ENCODE results near the gene COBL. TPM values are rescaled to one million over a fixed set of nuclear protein-coding genes. Genes with fewer than 3 reads are reported as not detected.

COBL gene
- total RNA-seq, 2 donors from 2014 or later, result 27.5 to 28.3 TPM

GRCh38 chr7:51256209-51256781 is 60.3 kb downstream of the COBL start:
- no peak for TF ChIP-seq CTCF (conservative IDR thresholded peaks at IDR 0.05)
- Mint-ChIP-seq H3K9me3 (no peaks in the 10 kb centered on the region), H3K27me3 (ENCODE audit: insufficient read depth) (no peaks in the 10 kb centered on the region), H3K27ac (peak overlapping the region; percentile 56), H3K4me3 (no peak overlapping the region), H3K4me1 (peaks cover 9% of the 10 kb centered on the region), H3K36me3 (ENCODE audit: low read depth) (no peaks in the 10 kb centered on the region)
- Histone ChIP-seq H3K27ac (ENCODE audit: low read depth, low read length) (peak overlapping the region; percentile 86), H3K4me1 (ENCODE audit: control insufficient read depth, insufficient read depth, low read length) (no peaks in the 10 kb centered on the region), H3K4me3 (ENCODE audit: low read length) (no peak overlapping the region), H3K9me3 (ENCODE audit: control insufficient read depth, low read length) (no peaks in the 10 kb centered on the region), H3K9ac (ENCODE audit: extremely low read depth, low read length, poor library complexity, severe bottlenecking) (no peak overlapping the region), H3K36me3 (ENCODE audit: control insufficient read depth, insufficient read depth, low read length) (no peaks in the 10 kb centered on the region), H3K27me3 (ENCODE audit: control insufficient read depth, insufficient read depth, low read length, poor library complexity, severe bottlenecking) (no peaks in the 10 kb centered on the region)
- WGBS, 2 experiments (ENCODE audit: insufficient coverage in 1 of 2, insufficient read length in 1 of 2), result 84 to 87% methylated on average over 8 to 10 of the region's 10 CpGs
- peak; percentile 50 for DNase-seq

- 87 to 90% methylated on average over 9 to 11 of the region's 11 CpGs for WGBS, 2 experiments (ENCODE audit: insufficient coverage in 1 of 2, insufficient read length in 1 of 2)
- H3K9me3 Mint-ChIP-seq, result no peaks in the 10 kb centered on the region
- Histone ChIP-seq H3K9me3 (ENCODE audit: control insufficient read depth, low read length) (no peaks in the 10 kb centered on the region), H3K27me3 (ENCODE audit: control insufficient read depth, insufficient read depth, low read length, poor library complexity, severe bottlenecking) (no peaks in the 10 kb centered on the region), H3K4me3 (ENCODE audit: low read length) (no peak overlapping the region), H3K27ac (ENCODE audit: low read depth, low read length) (peak overlapping the region; percentile 86), H3K36me3 (ENCODE audit: control insufficient read depth, insufficient read depth, low read length) (no peaks in the 10 kb centered on the region), H3K4me1 (ENCODE audit: control insufficient read depth, insufficient read depth, low read length) (no peaks in the 10 kb centered on the region), H3K9ac (ENCODE audit: extremely low read depth, low read length, poor library complexity, severe bottlenecking) (no peak overlapping the region)
- DNase-seq, result peak; percentile 59
- no peak overlapping the region for H3K4me3 Mint-ChIP-seq
- TF ChIP-seq CTCF (conservative IDR thresholded peaks at IDR 0.05), result no peak
- H3K36me3 Mint-ChIP-seq (ENCODE audit: low read depth), result no peaks in the 10 kb centered on the region
- H3K27ac Mint-ChIP-seq, result peak overlapping the region; percentile 60
- peaks cover 9% of the 10 kb centered on the region for H3K4me1 Mint-ChIP-seq
- no peaks in the 10 kb centered on the region for H3K27me3 Mint-ChIP-seq (ENCODE audit: insufficient read depth)
Observed at GRCh38 chr7:51255536-51256208, 60.9 kb downstream of the COBL start.

GRCh38 chr7:51255036-51255435 is 61.6 kb downstream of the COBL start:
- no peaks in the 10 kb centered on the region for H3K27me3 Mint-ChIP-seq (ENCODE audit: insufficient read depth)
- TF ChIP-seq CTCF (conservative IDR thresholded peaks at IDR 0.05), result no peak
- Histone ChIP-seq H3K36me3 (ENCODE audit: control insufficient read depth, insufficient read depth, low read length) (no peaks in the 10 kb centered on the region), H3K27ac (ENCODE audit: low read depth, low read length) (no peak overlapping the region), H3K9me3 (ENCODE audit: control insufficient read depth, low read length) (no peaks in the 10 kb centered on the region), H3K9ac (ENCODE audit: extremely low read depth, low read length, poor library complexity, severe bottlenecking) (no peak overlapping the region), H3K4me3 (ENCODE audit: low read length) (no peak overlapping the region), H3K27me3 (ENCODE audit: control insufficient read depth, insufficient read depth, low read length, poor library complexity, severe bottlenecking) (no peaks in the 10 kb centered on the region), H3K4me1 (ENCODE audit: control insufficient read depth, insufficient read depth, low read length) (no peaks in the 10 kb centered on the region)
- no peak overlapping the region for H3K4me3 Mint-ChIP-seq
- no peak overlapping the region for H3K27ac Mint-ChIP-seq
- no peaks in the 10 kb centered on the region for H3K9me3 Mint-ChIP-seq
- no peak for DNase-seq
- no peaks in the 10 kb centered on the region for H3K36me3 Mint-ChIP-seq (ENCODE audit: low read depth)
- H3K4me1 Mint-ChIP-seq, result peaks cover 9% of the 10 kb centered on the region
- WGBS, 2 experiments (ENCODE audit: insufficient coverage in 1 of 2, insufficient read length in 1 of 2), result 87 to 89% methylated on average over 3 of the region's 3 CpGs
